GF-D8 (cell line): ENCODE results near the gene PCSK9.

Experiments used
- DNase-seq: peaks from one replicate; lab custom pipeline; 2025; lab: John Stamatoyannopoulos, UW

The PCSK9 gene

DNA sequence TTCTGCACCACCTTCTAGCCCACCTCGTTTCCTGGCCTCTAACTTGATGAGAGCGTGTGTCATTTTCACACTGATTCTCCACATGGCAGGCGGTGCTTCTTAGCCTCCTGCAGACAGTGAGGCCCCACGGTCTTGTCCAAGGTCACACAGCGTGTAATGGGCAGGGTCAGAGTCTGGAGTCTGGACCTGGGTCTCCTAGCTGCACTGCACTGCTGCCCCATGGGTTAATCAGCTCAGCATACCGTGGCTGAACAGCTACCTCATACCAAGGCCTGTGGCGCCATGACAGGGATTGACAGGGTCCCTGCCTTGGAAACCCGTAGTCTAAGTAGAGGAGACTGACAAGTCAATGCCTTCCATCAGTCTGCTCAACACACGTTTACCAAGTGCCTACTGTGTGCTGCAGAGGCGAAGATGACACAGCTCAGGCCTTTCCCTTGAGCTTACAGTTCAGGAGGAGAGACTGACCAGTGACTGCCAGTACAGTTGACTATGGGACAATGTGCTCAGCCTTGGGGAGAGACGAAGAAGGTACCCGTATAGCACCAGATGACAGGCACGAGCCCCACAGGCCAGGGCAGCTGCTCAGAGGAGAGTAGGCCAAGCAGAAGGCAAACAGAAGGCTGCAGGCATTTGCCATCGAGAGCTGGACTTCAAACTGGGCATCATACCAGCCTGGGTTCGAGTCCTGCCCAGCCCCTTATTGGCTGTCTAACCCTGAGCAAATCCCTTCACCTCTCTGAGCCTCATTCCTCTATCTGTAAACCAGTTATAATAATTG, 5.5 kb downstream of the PCSK9 start:
- no peak for DNase-seq

DNA sequence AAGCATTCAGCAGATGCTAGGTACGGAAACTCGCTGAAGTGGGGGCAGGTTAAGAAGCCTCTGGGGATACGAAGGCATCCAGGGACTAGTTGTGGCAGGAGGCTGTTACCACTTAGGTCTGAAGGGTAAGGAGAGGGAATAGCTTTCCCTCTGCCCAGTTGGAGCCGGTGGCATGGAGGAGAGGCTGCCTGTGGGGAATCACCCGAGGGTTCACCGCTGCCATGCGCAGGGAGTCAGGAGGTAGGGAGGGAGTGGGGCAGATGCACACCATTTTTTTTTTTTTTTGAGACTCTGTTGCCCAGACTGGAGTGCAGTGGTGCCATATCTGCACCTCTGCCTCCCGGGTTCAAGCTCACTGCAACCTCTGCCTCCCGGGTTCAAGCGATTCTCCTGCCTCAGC, 6.1 kb downstream of the PCSK9 start:
- no peak for DNase-seq

DNA sequence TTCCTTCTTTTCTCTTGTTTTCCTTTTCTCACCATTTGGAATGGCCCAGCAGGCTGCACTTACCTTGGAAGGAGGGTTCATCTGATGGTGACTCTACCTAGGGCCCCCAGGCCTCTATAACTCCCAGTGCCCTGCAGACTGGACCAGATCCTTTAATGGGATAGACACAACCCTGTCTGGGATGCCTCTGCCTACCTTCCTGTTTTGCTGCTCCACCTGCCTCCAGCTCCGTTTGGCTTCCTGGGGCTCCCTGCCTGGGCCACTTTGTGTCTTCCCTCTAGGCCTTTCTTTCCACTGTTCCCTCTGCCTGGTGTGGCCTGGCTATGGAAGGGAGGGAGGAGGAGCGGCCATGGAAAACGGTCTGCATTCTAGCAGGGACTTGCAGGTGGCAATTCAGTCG, 7.5 kb downstream of the PCSK9 start:
- no peak for DNase-seq

DNA sequence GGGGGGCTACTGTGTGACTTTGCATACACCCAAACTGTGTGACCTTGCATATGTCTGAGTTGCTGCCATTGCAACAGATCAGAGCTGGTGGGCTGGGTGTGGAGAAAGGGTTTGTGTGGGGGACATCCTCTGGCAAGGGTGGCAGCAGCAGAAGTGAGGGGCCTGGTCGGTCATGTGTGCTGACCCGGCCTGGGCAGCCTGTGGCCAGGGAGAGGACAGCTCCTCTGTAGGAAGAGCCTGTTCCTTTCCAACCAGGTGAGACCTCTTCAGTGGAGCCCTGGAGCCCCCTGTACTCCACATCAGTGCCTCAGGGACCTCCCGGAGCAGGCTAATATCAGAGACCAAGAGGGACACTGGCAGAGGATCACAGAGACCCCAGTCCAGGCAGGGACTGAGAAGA, 8.3 kb downstream of the PCSK9 start:
- no peak for DNase-seq

DNA sequence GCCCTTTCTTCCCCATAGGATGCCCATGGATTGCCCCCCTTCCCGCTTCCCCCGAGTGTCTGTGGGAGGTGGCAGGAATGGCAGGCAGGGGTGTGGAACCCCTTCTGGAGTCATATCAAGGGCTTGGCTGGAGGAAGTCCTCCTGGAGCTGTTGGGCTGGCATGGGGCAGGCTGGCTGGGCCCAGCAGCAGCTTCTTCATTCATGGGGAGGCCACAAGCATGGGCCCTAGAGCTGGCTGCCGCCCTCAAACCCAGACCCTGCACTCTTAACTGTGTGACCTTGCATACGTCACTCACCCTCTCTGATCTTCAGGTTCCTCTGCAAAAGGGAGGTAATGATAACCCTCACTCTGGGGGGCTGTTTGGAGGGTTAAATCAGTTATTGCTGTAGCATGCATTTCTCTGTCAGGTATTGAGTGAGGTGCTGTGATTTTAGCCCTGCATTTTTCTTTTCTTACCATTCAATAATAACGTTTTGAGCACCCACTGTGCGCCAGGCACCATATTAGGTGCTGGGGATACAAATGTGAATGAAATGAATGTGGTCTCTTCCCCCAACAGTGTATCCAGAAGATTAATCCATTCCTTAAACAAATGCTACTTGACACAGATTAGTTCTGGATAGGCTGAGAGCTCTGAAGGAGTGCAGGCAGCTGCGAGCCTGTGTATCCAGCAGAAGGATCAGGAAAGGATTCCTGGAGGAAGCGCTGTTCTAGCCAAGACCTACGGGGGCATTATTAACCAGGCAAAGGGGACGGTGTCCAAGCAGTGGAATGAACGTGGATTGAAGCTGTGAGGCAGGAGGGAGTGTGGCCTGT, 9.3 kb downstream of the PCSK9 start:
- no peak for DNase-seq

DNA sequence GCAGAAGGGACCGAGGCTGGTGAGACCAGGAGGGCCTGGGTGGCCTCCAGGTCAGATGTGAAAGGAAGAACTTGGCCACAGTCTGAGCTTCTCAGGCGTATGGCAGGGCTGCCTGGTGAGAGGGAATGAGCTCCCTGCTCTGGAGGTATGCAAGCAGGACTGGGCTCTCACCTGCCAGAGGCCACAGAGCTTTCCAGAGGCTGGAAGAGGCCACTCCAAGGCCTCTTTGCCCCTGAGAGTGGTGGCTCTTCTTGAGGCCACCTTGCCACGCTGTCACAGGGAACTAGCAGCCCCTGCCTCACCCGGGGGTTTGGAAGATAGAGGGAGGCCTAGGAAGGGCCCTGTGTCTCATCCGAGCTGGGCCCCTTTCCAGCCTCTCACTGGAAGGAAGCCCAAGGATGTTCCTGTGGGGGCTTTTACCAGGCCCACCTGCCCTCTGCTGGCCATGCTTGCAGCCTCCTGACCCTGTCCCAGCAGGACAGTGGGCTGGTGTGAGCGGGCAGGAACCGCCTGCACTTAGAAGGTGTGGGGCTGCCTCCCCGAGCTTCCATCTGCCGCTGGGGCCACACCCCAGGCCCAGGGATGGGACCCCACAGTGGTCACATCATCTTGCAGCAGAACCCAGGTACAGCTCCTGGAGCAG, 10.0 kb downstream of the PCSK9 start:
- no peak for DNase-seq

DNA sequence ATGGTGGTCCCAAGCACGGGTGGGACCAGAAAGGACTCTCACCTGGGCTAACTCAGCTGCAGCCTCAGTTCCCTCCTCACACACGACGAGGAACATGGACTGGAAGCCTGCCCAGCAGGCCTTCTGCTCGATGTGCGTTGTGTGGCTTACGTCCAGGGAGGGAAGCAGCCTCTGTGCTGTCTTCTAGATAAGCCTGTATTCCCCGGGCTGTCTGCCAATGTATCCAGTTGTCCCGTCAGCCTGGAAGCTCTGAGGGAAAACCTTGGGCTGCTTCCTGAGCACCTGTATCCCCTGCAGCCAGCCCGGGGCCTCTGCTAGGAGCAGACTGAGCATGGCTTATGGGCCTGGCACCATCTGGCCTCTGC, 10.5 kb downstream of the PCSK9 start:
- no peak for DNase-seq

DNA sequence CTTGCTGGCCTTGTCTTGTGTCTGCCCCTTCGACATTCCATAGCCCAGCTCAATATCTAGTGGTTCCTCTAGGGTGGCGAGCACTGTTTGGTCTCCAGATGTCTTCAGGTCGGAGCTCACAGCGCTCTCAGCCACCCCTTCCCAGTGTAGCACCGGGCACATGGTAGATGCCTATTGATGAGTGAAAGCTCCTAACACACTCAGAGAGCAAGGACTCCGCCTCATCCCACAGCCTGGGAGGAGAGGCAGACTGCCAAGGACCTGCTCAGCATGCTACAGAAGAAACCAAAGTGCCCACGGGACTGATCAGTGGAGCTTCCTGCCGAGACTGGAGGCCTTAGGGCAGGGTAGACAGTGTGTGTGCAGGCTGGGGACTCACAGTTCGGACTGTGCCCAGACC, 10.9 kb downstream of the PCSK9 start:
- no peak for DNase-seq

DNA sequence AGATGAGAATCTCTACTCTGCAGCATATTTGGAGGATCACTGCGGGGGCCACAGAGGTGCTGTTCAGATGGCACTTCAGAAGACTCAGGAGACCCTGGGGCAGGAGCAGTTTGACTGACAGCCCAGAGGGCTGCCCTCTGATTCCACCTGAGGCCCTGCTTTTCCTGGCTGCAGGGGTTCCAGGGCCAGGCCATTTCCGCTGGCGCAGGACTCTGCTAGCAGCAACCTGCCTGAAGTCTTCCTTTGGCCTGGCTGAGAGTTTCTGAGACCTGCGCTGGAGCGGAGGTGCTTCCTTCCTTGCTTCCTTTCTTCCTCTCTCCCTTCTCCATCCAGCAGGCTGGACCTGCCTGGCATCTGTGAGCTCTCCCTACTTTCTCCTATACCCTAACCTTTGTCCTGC, 11.8 kb downstream of the PCSK9 start:
- no peak for DNase-seq

DNA sequence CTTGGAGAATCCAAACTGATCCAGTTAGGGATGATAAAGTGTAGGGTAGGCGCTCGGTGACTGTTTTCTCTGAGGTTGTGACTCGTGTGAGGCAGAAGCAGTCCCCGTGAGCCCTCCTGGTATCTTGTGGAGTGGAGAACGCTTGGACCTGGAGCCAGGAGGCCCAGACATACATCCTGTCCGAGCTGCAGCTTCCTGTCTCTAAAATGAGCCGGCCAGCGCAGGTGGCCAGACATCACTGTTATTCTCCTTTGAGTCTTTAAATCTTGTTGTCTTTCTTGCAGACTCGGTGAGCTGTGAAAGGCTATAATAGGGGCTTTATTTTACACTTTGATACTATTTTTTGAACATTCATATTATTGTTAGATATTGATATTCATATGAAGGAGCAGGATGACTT, 12.3 kb downstream of the PCSK9 start:
- no peak for DNase-seq

DNA sequence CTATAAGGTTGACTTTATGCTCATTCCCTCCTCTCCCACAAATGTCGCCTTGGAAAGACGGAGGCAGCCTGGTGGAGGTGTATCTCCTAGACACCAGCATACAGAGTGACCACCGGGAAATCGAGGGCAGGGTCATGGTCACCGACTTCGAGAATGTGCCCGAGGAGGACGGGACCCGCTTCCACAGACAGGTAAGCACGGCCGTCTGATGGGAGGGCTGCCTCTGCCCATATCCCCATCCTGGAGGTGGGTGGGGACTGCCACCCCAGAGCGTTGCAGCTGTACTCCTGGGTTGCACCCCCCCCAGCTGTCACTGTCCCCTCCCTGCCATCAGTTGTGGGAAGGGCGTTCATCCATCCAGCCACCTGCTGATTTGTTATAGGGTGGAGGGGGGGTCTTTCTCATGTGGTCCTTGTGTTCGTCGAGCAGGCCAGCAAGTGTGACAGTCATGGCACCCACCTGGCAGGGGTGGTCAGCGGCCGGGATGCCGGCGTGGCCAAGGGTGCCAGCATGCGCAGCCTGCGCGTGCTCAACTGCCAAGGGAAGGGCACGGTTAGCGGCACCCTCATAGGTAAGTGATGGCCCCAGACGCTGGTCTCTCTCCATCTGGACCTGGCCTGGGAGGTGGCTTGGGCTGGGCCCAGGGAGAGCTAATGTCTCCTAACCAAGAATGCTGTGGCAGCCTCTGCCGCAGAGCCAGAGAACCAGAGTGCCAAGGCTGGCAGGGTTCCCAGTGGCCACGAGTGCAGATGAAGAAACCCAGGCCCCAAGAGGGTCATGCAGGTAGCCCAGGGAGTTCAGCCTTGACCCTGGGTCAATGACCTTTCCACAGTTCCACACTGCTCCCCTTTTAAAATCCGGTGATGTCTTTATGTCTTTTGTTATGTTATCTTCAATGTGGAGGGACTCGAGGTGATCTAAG, 13.1 kb downstream of the PCSK9 start:
- no peak for DNase-seq

DNA sequence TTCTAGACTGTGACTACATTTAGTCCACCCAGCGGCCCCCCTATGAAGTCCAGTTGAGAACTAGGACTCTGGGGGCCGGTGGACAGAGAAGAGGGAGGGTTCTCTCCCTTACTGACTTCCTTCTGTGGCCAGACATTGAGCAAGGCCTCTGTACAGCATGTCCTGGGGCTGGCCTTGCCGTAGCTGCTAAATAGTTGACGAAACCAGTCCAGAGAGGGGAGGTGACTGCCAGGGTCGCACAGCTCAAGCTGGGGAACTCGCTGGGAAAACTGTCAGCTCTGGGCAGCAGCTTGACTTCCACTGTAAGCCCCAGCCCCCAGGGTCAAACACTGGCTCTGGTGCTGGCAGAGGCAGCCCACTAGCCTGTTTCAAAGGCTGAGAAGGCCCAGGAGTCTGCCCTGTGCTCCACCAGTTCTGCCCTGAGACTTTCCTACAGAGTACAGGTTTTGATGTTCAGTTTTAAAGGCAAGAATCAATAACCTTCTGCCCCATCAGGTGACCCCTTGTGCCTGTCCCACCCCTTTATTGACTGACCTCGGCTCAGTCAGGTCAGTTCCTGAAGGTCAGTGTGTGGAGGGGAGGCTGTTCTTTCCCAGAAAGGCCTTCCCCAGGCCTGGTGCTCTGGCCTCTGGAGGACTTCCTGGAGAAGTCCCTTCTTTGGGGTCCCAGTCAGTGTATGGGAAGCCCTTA, 14.1 kb downstream of the PCSK9 start:
- no peak for DNase-seq

DNA sequence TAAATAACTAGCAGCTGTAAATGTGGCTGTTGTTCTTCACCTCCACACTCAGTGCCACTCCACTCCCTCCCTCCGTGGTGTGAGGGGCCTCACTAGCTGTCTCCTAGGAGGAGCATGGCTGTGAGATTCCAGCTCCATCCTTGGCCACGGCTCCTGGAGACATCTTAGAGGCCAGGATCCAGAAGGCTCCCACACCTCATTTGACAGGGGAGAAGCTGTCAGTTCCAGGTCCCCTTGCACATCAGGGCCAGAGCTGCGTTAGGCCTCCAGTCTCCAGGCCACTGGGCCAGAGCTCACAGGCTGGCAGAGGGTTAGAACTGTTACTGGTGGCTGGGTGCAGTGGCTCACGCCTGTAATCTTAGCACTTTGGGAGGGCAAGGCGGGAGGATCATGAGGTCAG, 15.0 kb downstream of the PCSK9 start:
- DNase-seq: no peak

DNA sequence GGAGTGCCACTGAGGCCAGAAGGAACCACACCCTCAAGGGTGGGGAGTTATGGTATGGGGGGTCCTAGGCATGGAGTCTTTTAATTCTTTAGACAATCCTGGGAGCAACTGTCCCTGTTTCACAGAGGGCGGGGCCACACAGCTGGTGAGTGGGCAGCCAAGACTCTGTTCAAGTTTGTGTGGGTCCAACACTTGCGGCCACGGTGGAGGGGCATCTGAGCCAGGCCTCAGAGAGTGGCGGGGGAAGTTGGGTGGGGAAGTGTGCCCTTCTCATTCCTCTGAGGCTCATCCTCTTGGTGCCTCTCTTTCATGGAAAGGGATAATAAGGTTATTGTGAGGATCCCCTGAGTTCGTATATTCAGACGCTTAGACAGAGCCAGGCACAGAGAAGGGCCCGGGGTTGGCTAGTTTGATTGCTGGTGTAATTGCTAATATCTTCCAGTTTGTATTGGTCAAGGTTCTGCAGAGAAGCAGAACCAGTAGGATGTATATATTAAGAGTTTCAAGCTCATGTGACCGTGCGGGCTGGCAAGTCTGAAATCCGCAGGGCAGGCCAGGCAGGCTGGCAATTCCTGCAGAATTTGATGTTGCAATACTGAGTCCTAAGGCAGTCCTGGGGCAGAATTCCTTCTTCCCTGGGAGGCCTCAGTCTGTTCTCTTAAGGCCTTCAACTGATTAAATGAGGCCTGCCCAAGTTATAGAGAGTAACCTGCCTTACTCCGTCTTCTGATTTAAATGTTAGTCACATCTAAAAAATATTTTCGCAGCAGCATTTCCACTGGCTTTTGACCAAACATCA, 15.9 kb downstream of the PCSK9 start:
- no peak for DNase-seq

DNA sequence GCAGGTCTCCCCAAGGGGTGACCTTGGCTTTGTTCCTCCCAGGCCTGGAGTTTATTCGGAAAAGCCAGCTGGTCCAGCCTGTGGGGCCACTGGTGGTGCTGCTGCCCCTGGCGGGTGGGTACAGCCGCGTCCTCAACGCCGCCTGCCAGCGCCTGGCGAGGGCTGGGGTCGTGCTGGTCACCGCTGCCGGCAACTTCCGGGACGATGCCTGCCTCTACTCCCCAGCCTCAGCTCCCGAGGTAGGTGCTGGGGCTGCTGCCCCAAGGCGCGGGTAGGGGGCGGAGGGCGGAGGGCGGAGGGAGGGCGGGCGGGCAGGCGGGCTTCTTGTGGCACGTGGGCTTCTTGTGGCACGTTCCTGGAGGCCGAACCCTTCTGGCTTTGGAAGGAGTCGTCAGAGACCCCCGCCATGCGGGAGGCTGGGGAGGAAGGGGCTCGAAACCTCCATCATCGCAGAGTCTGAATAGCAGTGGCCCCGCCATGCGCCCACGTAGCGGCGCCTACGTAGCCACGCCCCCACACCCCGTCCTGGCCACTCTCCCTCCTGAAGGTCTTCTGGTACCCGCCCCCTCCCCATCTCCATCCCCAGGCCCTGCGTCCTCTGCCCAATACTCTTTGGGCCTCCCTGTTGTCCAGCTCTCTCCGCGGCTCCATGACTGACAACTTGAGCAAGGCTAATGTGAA, 16.7 kb downstream of the PCSK9 start:
- DNase-seq: no peak

DNA sequence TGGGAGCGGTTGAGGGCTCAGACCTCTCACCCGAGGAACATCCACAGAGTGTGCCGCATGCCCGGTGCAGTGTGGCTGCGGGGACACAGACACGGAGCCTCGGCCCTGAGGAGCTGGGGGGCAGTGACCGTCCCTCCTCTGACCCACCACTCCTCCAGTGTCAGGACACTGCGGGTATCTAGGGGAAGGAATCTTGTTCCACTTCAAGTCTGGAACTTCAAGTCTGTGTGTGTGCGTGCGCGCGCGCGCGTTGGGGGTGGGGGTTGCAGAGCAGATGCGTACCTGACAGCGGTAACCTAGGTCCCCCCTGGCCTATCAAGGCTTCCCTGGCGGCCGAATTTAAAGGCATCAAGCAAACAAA, 17.3 kb downstream of the PCSK9 start:
- DNase-seq: no peak

DNA sequence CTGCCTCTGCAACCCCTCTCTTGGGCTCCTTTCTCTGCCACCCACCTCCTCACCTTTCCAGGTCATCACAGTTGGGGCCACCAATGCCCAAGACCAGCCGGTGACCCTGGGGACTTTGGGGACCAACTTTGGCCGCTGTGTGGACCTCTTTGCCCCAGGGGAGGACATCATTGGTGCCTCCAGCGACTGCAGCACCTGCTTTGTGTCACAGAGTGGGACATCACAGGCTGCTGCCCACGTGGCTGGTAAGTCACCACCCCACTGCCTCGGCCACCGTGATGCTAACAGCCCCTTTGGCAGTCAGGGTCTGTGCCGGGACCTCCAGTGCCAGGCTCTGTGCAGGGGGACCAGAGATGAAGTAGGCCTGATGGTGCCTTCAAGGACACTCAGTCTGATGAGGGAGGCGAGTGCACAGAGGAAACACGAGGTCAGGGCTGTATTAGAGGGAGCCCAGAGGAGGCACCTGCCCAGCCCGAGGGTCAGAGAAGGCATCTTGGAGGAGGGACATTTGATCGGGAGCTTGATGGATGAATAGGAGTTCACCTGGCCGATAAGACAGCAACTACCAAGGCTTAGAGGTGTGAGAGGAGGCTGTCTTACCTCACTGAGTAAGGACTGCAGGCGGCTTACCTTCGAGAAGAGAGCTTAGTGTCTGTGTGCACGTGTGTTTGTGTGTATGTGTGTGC, 18.1 kb downstream of the PCSK9 start:
- DNase-seq: no peak

DNA sequence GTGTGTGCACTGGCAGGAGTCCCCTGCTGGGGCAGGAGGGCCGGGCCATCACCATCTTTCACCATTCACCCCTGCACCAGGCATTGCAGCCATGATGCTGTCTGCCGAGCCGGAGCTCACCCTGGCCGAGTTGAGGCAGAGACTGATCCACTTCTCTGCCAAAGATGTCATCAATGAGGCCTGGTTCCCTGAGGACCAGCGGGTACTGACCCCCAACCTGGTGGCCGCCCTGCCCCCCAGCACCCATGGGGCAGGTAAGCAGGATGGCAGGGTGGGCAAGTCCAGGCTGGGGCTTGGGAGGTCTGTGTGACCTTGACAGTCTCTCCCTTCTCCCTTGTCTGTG, 18.6 kb downstream of the PCSK9 start:
- DNase-seq: no peak

DNA sequence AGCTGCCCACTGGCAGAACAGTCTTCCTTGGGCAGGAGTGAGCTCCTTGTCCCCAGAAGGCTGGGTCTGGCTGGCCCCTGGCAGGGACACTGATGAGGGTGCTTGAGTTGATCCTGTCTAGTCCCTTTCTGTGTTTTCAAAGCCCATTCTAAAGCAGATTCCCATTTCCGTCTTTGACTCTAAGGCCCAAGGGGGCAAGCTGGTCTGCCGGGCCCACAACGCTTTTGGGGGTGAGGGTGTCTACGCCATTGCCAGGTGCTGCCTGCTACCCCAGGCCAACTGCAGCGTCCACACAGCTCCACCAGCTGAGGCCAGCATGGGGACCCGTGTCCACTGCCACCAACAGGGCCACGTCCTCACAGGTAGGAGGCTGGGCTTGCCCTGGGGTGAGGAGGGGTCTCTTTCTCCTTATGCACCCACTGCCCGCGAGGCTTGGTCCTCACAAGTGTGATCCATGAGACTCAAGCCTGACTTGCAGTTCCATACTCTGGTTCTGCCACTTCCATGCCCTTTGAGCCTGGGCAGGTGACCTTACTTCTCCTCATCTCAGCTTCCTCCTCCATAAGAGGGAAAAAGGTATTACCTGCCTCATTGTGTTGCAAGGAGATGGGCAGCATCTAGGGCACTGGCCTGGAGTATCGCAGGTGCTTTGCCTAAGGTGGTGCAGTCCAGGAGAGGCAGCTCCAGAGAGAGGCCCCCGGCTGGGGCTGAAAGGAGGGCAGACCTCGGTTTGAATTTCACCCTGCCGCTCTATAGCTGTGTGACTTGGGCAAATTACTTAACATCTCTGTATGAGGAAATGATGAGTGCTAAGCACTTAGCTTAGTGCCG, 20.2 kb downstream of the PCSK9 start:
- no peak for DNase-seq
